B cell (primary cell): ENCODE measurements around the gene LRRC58. TPM values are rescaled to one million over a fixed set of nuclear protein-coding genes. Genes with fewer than 3 reads are reported as not detected.

ENCODE experiments used
- ATAC-seq: fragments of 200-7000 bp; cut with Tn5 transposase; one replicate; pipeline ENCODE4 v1.10.0; 2021; ENCODE audit warnings: low read depth, mild to moderate bottlenecking, moderate number of reproducible peaks, moderate library complexity
- CTCF ChIA-PET: fragments of 350-600 bp; sonication (Branson Sonifier 250); formaldehyde crosslinking; loops from one replicate; lab custom pipeline; 2021; ENCODE audit warnings: antibody characterized with exemption, inconsistent platforms; lab: Charles Lee
- POLR2A ChIA-PET: fragments of 350-600 bp; sonication (Branson Sonifier 250); formaldehyde crosslinking; loops from one replicate; lab custom pipeline; 2021; ENCODE audit warnings: antibody characterized with exemption; lab: Charles Lee
- DNase-seq: peaks from one replicate; pipeline ENCODE4 v3.0.0; 2013
- H2AFZ ChIP-seq: 2 replicates; pipeline ENCODE4 v1.6.1; 2012; ENCODE audit warnings: mild to moderate bottlenecking, low read depth, low read length; ENCODE audit not compliant: insufficient read depth, poor library complexity, severe bottlenecking
- H3K27ac ChIP-seq, 2 donors: 1 replicate in 1 of 2; 2 replicates in 1 of 2; pipeline ENCODE4 v1.5.1; 2012 to 2013; ENCODE audit warnings: low read length in 2 of 2, mild to moderate bottlenecking in 2 of 2, moderate library complexity in 1 of 2
- H3K27me3 ChIP-seq, 4 experiments: fragments of 200-600 bp in 1 of 4; sonication (generic) in 1 of 4; replicated peaks in 1 of 4; 1 replicate in 2 of 4; 2 replicates in 2 of 4; pipeline versions ENCODE4 v1.6.1 to v1.7.0; 2013 to 2016; ENCODE audit warnings: low read length in 3 of 4, mild to moderate bottlenecking in 2 of 4, mixed read lengths in 1 of 4, moderate library complexity in 1 of 4; ENCODE audit not compliant: insufficient read depth in 4 of 4, control insufficient read depth in 3 of 4; ENCODE audit errors: control extremely low read depth in 1 of 4
- H3K36me3 ChIP-seq, 2 experiments: replicated peaks in 1 of 2; 1 replicate in 1 of 2; 2 replicates in 1 of 2; pipeline versions ENCODE4 v1.6.1 to v1.7.1; 2013; ENCODE audit warnings: low read length in 1 of 2; ENCODE audit not compliant: insufficient read depth in 2 of 2, control insufficient read depth in 1 of 2; ENCODE audit errors: control extremely low read depth in 1 of 2, extremely low read depth in 1 of 2
- H3K4me1 ChIP-seq, 2 donors: fragments of 200-600 bp in 1 of 2; sonication (generic) in 1 of 2; 1 replicate in 1 of 2; 2 replicates in 1 of 2; pipeline versions ENCODE4 v1.5.1 to v1.6.1; 2013 to 2017; ENCODE audit warnings: low read length in 2 of 2; ENCODE audit not compliant: control insufficient read depth in 2 of 2, insufficient read depth in 2 of 2
- H3K4me2 ChIP-seq: replicated peaks from 2 replicates; pipeline ENCODE3; 2012; ENCODE audit warnings: mild to moderate bottlenecking, low read depth, low read length; ENCODE audit not compliant: poor library complexity, severe bottlenecking
- H3K4me3 ChIP-seq, 5 experiments: fragments of 200-600 bp in 1 of 5; sonication (generic) in 1 of 5; 1 replicate in 3 of 5; 2 replicates in 2 of 5; pipeline versions ENCODE4 v1.5.1 to v1.7.0; 2011 to 2016; ENCODE audit warnings: low read length in 4 of 5, mild to moderate bottlenecking in 4 of 5, low read depth in 2 of 5, control low read depth in 1 of 5, moderate library complexity in 1 of 5; ENCODE audit not compliant: insufficient read depth in 1 of 5; ENCODE audit errors: control extremely low read depth in 1 of 5, extremely low read depth in 1 of 5
- H3K79me2 ChIP-seq: fragments of 200-600 bp; sonication (generic); one replicate; pipeline ENCODE4 v1.6.0; 2016; ENCODE audit warnings: low read length; ENCODE audit not compliant: control insufficient read depth, insufficient read depth
- H3K9ac ChIP-seq: fragments of 200-600 bp; sonication (generic); 2 replicates; pipeline ENCODE4 v1.6.1; 2017; ENCODE audit warnings: mild to moderate bottlenecking, low read length, moderate library complexity
- H3K9me3 ChIP-seq, 3 donors: one replicate each; pipeline versions ENCODE4 v1.6.1 to v1.7.1; 2013; ENCODE audit warnings: low read length in 2 of 3; ENCODE audit not compliant: control insufficient read depth in 2 of 3, insufficient read depth in 1 of 3; ENCODE audit errors: control extremely low read depth in 1 of 3
- H4K20me1 ChIP-seq: 2 replicates; pipeline ENCODE4 v1.6.0; 2012; ENCODE audit warnings: mild to moderate bottlenecking, low read length; ENCODE audit not compliant: insufficient read depth, control insufficient read depth, poor library complexity, severe bottlenecking
- H3K27ac Mint-ChIP-seq: one replicate; pipeline ENCODE4 v1.8.0; 2021; ENCODE audit warnings: mixed read lengths
- H3K27me3 Mint-ChIP-seq: one replicate; pipeline ENCODE4 v1.8.0; 2021; ENCODE audit warnings: mixed read lengths
- H3K4me1 Mint-ChIP-seq: one replicate; pipeline ENCODE4 v1.8.0; 2021; ENCODE audit warnings: mixed read lengths
- H3K4me3 Mint-ChIP-seq: one replicate; pipeline ENCODE4 v1.8.0; 2021; ENCODE audit warnings: mixed read lengths
- H3K9me3 Mint-ChIP-seq: one replicate; pipeline ENCODE4 v1.8.0; 2022; ENCODE audit warnings: mixed read lengths; ENCODE audit not compliant: insufficient read depth
- EZH2 ChIP-seq: IDR thresholded peaks from 2 replicates; pipeline ENCODE4 v1.6.1; 2012; ENCODE audit warnings: borderline replicate concordance, low read depth, mild to moderate bottlenecking, moderate library complexity, low read length; ENCODE audit not compliant: insufficient read depth, poor library complexity, severe bottlenecking
- WGBS: methylation state at CpG from one replicate; pipeline ENCODE4 v1.1.5; 2013; ENCODE audit warnings: missing lambda C conversion rate; ENCODE audit not compliant: insufficient coverage; 5-methylcytosine and 5-hydroxymethylcytosine counted together
- intact Hi-C: fragments of 100-400 bp; cut with micrococcal nuclease; formaldehyde crosslinking; loops from one replicate; pipeline ENCODE4 v1.10.0; 2022
- polyA plus RNA-seq: library from polyadenylated mRNA; depleted of rRNA; stranded (reverse); fragments of >200 nt; gene quantifications from 2 replicates; pipeline ENCODE4 v1.2.3, GENCODE V29; 2012
- total RNA-seq, 2 donors: library from RNA; stranded (reverse); fragments of 120-200 nt in 1 of 2; gene quantifications; 1 replicate in 1 of 2; 2 replicates in 1 of 2; pipeline versions ENCODE4 v1.2.3 to v1.2.4, GENCODE V29; 2013 to 2022
- TF ChIP-seq, protein P1 (sequence below): fragments of 200-600 bp; IDR thresholded peaks from one replicate; pipeline ENCODE4 v1.8.0; 2022; ENCODE audit warnings: antibody characterized with exemption, mild to moderate bottlenecking

Gene LRRC58
- total and polyA plus RNA-seq, 2 donors (not counting 1 experiment from before 2014, with no cell fraction given): 5.0 to 16.7 TPM

DNA sequence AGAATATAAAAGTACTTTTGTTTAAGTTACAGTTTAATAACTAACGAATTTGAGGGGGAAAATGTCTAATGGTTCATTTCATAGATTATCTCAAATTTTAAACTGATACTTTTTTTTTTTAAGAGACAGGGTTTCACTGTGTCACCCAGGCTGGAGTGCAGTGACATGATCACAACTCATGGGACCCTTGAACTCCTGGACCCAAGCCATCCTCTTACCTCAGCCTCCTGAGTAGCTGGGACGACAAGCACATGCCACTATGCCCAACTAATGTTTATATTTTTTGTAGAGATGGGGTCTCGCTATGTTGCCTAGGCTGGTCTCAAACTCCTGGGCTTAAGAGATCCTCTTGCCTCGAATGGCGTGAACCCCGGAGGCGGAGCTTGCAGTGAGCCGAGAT is 16.5 kb downstream of the LRRC58 start:
- H2AFZ ChIP-seq: no peak overlapping the region
- no peak overlapping the region for H3K4me2 ChIP-seq
- TF ChIP-seq EZH2: no peak
- TF ChIP-seq, protein P1, sequence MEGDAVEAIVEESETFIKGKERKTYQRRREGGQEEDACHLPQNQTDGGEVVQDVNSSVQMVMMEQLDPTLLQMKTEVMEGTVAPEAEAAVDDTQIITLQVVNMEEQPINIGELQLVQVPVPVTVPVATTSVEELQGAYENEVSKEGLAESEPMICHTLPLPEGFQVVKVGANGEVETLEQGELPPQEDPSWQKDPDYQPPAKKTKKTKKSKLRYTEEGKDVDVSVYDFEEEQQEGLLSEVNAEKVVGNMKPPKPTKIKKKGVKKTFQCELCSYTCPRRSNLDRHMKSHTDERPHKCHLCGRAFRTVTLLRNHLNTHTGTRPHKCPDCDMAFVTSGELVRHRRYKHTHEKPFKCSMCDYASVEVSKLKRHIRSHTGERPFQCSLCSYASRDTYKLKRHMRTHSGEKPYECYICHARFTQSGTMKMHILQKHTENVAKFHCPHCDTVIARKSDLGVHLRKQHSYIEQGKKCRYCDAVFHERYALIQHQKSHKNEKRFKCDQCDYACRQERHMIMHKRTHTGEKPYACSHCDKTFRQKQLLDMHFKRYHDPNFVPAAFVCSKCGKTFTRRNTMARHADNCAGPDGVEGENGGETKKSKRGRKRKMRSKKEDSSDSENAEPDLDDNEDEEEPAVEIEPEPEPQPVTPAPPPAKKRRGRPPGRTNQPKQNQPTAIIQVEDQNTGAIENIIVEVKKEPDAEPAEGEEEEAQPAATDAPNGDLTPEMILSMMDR: no peak
- H3K27me3 ChIP-seq: no peaks in the 10 kb centered on the region
- H3K79me2 ChIP-seq: no peaks in the 10 kb centered on the region
- no peak overlapping the region for H3K27ac Mint-ChIP-seq
- peaks cover 8% of the 10 kb centered on the region for H3K4me1 Mint-ChIP-seq
- DNase-seq: no peak
- no peaks in the 10 kb centered on the region for H3K27me3 Mint-ChIP-seq
- peaks cover 19 to 63% of the 10 kb centered on the region in 2 experiments for H3K36me3 ChIP-seq
- no peak overlapping the region for H3K9ac ChIP-seq
- ATAC-seq: no peak
- 98% methylated on average over 6 of the region's 8 CpGs for WGBS
- no peak overlapping the region for H3K27ac ChIP-seq
- H3K4me1 ChIP-seq: no peaks in the 10 kb centered on the region
- no peaks in the 10 kb centered on the region for H3K9me3 Mint-ChIP-seq
- H4K20me1 ChIP-seq: no peaks in the 10 kb centered on the region
- intact Hi-C loops: no loop called here
- ChIA-PET POLR2A (no interaction called here), CTCF (no interaction called here)
- no peaks in the 10 kb centered on the region for H3K9me3 ChIP-seq
- H3K4me3 ChIP-seq: no peak overlapping the region
- H3K4me3 Mint-ChIP-seq: no peak overlapping the region

DNA sequence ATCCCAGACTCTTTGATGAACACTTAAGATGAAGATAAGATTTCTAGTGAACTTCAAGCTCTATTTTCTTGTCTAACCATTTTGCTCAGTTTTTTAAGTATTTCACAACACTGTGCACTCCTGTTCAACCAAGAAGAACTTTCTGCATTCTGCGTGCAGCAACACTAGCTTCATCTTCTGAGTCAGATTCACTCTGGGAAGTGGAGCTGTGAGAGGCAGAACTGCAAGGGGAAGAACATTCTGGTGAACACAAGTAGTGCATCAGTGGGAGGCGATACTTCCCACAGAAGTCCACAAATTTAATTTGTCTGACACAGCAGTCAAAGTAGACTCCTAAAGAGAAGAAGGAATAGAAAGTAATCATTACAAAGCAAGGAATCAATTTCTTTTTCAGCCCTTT is 18.1 kb downstream of the LRRC58 start:
- no peak overlapping the region for H3K27ac ChIP-seq
- H3K4me3 ChIP-seq: no peak overlapping the region
- no peak overlapping the region for H3K4me2 ChIP-seq
- no peaks in the 10 kb centered on the region for H3K9me3 ChIP-seq
- DNase-seq (no peak), ATAC-seq (no peak)
- no peak overlapping the region for H2AFZ ChIP-seq
- no peaks in the 10 kb centered on the region for H3K4me1 ChIP-seq
- H3K27me3 ChIP-seq: no peaks in the 10 kb centered on the region
- no peak for TF ChIP-seq EZH2
- TF ChIP-seq, protein P1: no peak
- H3K79me2 ChIP-seq: no peaks in the 10 kb centered on the region
- Mint-ChIP-seq H3K9me3 (no peaks in the 10 kb centered on the region), H3K4me1 (peaks cover 2% of the 10 kb centered on the region), H3K4me3 (no peak overlapping the region), H3K27me3 (no peaks in the 10 kb centered on the region), H3K27ac (no peak overlapping the region)
- ChIA-PET CTCF (no interaction called here), POLR2A (no interaction called here)
- no peak overlapping the region for H3K9ac ChIP-seq
- intact Hi-C loops: no loop called here
- peaks cover 19 to 62% of the 10 kb centered on the region in 2 experiments for H3K36me3 ChIP-seq
- 86% methylated on average over 1 of the region's 2 CpGs for WGBS
- no peaks in the 10 kb centered on the region for H4K20me1 ChIP-seq
